ENCODE results near the gene DDX46.

Gene DDX46

DNA sequence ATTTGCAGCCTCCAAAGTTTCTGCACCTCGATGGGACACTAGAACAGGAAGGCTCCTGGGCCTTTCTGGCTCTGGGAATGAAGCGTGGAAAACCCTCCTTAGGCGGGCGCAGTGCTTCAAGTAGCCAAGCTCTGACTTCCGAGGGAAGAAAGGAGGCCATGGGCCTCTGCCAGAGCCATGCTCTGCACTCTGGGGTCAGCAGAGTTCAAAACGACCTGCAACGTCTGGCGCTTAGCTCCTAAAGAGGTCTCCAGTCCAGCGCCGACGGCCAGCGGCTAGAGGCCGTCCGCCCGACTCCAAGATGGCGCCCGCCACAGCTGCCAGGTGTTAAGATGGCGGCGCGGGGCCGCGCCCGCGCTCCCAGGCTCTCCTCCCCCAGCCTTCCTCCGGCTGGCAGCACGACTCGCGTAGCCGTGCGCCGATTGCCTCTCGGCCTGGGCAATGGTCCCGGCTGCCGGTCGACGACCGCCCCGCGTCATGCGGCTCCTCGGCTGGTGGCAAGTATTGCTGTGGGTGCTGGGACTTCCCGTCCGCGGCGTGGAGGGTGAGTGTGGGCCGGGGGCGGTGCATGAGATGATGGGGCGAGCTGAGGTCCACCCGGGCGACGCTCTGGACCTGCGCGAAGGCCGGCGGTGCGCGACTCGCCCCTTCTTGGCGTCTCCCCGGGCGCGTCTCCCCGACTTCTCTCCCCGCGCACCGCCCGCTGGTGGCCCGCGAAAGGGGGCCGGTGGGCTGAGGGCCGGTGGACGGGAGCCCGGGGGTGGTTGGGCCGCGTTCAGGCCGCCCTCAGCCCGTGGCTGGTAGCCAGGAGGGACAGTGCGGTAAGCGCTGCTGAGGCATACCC, 115.6 kb downstream of the DDX46 start, which contains the start of gene TXNDC15:
Gene TXNDC15, plus strand, starts transcription at position 385 of the 844 bp plus-strand sequence. Its CDS starts 57 bp downstream, at position 442.
- peaks cover 8% of the 10 kb centered on the region for H3K36me3 ChIP-seq
- no peaks in the 10 kb centered on the region for H3K9me3 ChIP-seq (ENCODE audit: severe bottlenecking)
- H3K27me3 ChIP-seq (ENCODE audit: insufficient read depth, low read depth, severe bottlenecking), result no peaks in the 10 kb centered on the region
- peak; percentile 91 for DNase-seq
- peak within 1 kb of the TSS; percentile 63 for H3K4me3 ChIP-seq (ENCODE audit: low read depth, low read length)
- peak within 1 kb of the TSS; percentile 88 for H3K27ac ChIP-seq
- TF ChIP-seq, protein P1, sequence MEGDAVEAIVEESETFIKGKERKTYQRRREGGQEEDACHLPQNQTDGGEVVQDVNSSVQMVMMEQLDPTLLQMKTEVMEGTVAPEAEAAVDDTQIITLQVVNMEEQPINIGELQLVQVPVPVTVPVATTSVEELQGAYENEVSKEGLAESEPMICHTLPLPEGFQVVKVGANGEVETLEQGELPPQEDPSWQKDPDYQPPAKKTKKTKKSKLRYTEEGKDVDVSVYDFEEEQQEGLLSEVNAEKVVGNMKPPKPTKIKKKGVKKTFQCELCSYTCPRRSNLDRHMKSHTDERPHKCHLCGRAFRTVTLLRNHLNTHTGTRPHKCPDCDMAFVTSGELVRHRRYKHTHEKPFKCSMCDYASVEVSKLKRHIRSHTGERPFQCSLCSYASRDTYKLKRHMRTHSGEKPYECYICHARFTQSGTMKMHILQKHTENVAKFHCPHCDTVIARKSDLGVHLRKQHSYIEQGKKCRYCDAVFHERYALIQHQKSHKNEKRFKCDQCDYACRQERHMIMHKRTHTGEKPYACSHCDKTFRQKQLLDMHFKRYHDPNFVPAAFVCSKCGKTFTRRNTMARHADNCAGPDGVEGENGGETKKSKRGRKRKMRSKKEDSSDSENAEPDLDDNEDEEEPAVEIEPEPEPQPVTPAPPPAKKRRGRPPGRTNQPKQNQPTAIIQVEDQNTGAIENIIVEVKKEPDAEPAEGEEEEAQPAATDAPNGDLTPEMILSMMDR (IDR thresholded peaks at IDR 0.05; ENCODE audit: low read depth, low read length), result no peak

DNA sequence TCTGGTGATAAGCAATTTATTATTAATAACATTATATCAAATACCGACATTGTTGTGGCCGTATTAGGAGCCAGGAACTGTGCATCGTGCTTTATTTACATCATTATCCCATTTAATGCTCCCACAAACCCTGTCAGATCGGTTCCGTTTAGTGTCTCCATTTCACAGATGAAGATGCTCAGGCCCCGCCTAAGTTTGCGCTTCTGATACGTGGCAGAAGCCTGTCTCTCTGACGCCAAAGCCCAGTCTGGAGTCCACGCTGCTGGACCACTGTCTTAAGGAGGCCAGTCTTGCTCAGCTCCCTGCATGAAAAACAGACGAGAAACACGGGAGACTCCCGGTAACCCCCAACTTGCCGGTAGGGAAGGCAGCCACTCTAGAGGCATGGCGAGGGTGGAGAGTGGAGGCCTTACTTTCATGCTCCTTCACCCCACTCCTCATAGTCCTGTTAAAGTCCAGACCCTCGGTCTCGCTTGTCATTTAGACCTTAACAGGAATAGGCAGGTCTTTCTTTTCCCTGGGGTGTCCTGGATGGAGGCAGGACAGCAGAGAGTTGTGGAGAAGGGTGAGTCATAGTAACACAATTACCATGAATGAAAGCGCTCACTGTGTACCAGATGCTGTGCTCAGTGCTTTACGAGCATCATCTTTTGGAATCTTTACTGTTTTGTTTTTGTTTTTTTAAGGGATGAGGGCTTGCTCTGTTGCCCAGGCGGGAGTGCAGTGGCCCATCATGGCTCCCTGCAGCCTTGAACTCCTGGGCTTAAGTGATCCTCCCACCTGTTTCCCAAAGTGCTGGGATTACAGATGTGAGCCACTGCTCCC, 116.5 kb downstream of the DDX46 start:
- peak; percentile 40 for DNase-seq

DNA sequence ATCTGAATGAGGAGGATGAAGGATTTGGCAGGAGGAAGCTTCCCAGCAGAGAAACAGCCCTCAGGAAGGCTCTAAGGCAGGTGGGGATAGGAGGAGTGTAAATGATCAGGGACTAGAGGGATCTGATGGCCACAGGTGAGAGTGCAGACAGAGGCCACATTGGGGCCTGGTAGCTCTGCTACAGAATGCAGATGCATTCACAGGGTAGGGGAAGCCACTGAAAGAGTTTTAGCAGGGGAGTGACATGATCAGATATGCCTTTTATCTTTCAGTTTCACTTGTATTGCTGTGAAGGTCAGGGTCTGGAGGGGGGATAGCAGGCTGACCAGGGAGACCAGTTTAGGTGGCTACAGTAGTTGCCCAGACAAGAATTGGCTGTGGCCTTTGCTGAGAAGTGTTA, 118.6 kb downstream of the DDX46 start:
- no peak overlapping the region for H3K27ac ChIP-seq
- H3K27me3 ChIP-seq (ENCODE audit: insufficient read depth, low read depth, severe bottlenecking), result no peaks in the 10 kb centered on the region
- TF ChIP-seq, protein P1 (IDR thresholded peaks at IDR 0.05; ENCODE audit: low read depth, low read length), result no peak
- H3K9me3 ChIP-seq (ENCODE audit: severe bottlenecking), result no peaks in the 10 kb centered on the region
- peaks cover 12% of the 10 kb centered on the region for H3K36me3 ChIP-seq
- no peak for DNase-seq
- H3K4me3 ChIP-seq (ENCODE audit: low read depth, low read length), result no peak overlapping the region

More for the DNA sequence above, 116.5 kb downstream of the DDX46 start:
- TF ChIP-seq, protein P1 (IDR thresholded peaks at IDR 0.05; ENCODE audit: low read depth, low read length), result no peak
- Histone ChIP-seq H3K27ac (peak overlapping the region; percentile 88), H3K27me3 (ENCODE audit: insufficient read depth, low read depth, severe bottlenecking) (no peaks in the 10 kb centered on the region), H3K9me3 (ENCODE audit: severe bottlenecking) (no peaks in the 10 kb centered on the region), H3K36me3 (peaks cover 11% of the 10 kb centered on the region), H3K4me3 (ENCODE audit: low read depth, low read length) (peak overlapping the region; percentile 63)

DNA sequence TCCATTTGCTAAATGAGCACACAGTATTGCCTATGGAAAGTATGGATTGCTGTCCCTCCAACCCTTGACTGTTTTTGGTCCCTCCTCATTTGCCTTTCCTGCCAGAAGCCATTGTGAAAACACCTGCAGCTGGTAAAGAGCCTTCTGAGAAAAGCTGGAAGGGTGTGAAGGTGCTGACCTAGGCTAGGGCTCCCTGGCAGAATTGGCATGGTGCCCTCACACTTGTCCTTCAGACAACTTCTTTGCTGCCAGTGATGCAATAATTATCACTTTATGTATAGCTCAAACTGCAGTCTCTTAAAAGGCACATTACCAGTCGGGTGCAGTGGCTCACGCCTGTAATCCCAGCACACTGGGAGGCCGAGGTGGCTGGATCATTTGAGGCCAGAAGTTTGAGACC, 119.8 kb downstream of the DDX46 start:
- DNase-seq, result no peak
- Histone ChIP-seq H3K9me3 (ENCODE audit: severe bottlenecking) (no peaks in the 10 kb centered on the region), H3K36me3 (peaks cover 12% of the 10 kb centered on the region), H3K27ac (no peak overlapping the region), H3K4me3 (ENCODE audit: low read depth, low read length) (no peak overlapping the region), H3K27me3 (ENCODE audit: insufficient read depth, low read depth, severe bottlenecking) (no peaks in the 10 kb centered on the region)
- TF ChIP-seq, protein P1 (IDR thresholded peaks at IDR 0.05; ENCODE audit: low read depth, low read length), result no peak

DNA sequence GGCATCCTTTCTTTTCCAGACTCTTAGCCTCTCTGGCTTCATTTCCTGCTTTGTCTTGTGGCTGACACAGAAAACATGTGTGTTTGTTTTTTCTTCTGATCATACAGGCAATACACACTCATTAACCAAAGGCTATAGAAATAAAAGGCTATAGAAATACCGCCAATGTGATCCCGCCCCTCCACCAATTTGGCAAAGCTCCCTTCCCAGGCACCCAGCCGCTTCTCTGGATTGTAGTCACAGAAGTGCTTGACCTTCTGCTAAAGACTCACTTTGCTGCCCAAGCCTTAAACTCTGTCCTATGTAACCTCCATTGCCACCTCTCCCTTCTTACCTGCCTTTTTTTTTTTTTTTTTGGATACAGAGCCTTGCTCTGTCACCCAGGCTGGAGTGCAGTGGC, 120.9 kb downstream of the DDX46 start:
- H3K9me3 ChIP-seq (ENCODE audit: severe bottlenecking), result no peaks in the 10 kb centered on the region
- TF ChIP-seq, protein P1 (IDR thresholded peaks at IDR 0.05; ENCODE audit: low read depth, low read length), result no peak
- H3K27ac ChIP-seq, result no peak overlapping the region
- H3K4me3 ChIP-seq (ENCODE audit: low read depth, low read length), result no peak overlapping the region
- H3K36me3 ChIP-seq, result peaks cover 12% of the 10 kb centered on the region
- DNase-seq, result no peak
- no peaks in the 10 kb centered on the region for H3K27me3 ChIP-seq (ENCODE audit: insufficient read depth, low read depth, severe bottlenecking)

Measured in WERI-Rb-1 (cell line).